ENCODE results near the gene SLC51A. TPM values are rescaled to one million over a fixed set of nuclear protein-coding genes. Genes with fewer than 3 reads are reported as not detected.

SLC51A gene
- total and polyA plus RNA-seq, 2 donors (not counting 1 experiment from before 2014, with no cell fraction given) = not detected

DNA sequence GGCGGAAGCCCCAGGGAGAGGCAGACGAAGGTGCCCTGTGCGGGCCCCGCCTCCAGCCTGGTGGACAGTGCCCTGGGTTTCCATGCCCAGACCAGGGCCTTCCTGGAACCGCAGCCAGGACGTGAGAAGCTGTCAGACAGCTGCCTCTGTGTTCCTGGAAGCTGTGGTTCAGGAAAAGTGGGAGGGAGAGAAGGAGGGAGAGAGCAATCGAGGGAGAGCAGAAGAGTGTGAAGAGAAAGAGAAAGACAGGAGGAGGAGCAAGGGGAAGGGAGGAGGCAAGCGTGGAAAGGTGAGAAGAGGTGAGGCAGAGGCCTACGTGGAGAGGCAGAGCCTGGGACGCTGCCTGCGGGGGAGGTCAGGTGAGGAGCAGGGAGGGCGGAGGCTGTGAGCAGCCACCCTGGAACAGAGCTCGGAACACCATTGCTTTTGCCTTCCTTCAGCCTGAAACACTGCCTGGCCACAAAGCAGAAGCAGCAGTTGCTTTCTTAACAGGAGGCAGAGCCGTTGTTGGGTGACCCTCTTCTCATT is 23.7 kb upstream of the SLC51A start:
- no peak overlapping the region for H3K9ac ChIP-seq (ENCODE audit: insufficient read depth, low read length)
- no peak for TF ChIP-seq EZH2 (IDR thresholded peaks at IDR 0.05; ENCODE audit: low read length, missing control alignments)
- TF ChIP-seq, protein P1, sequence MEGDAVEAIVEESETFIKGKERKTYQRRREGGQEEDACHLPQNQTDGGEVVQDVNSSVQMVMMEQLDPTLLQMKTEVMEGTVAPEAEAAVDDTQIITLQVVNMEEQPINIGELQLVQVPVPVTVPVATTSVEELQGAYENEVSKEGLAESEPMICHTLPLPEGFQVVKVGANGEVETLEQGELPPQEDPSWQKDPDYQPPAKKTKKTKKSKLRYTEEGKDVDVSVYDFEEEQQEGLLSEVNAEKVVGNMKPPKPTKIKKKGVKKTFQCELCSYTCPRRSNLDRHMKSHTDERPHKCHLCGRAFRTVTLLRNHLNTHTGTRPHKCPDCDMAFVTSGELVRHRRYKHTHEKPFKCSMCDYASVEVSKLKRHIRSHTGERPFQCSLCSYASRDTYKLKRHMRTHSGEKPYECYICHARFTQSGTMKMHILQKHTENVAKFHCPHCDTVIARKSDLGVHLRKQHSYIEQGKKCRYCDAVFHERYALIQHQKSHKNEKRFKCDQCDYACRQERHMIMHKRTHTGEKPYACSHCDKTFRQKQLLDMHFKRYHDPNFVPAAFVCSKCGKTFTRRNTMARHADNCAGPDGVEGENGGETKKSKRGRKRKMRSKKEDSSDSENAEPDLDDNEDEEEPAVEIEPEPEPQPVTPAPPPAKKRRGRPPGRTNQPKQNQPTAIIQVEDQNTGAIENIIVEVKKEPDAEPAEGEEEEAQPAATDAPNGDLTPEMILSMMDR (conservative IDR thresholded peaks at IDR 0.05 in 1 of 2, IDR thresholded peaks at IDR 0.05 in 1 of 2; ENCODE audit: low read depth in 1 of 2, low read length in 2 of 2) = no peak
- no peaks in the 10 kb centered on the region for H3K9me3 ChIP-seq (ENCODE audit: control insufficient read depth, insufficient read depth, low read depth, low read length)
- H3K36me3 ChIP-seq (ENCODE audit: control insufficient read depth, insufficient read depth, low read length) = no peaks in the 10 kb centered on the region
- H4K20me1 ChIP-seq (ENCODE audit: control insufficient read depth, extremely low read depth, insufficient read depth, low read length) = no peaks in the 10 kb centered on the region
- no peaks in the 10 kb centered on the region for H3K27me3 ChIP-seq (ENCODE audit: control insufficient read depth, insufficient read depth, low read length)
- H3K79me2 ChIP-seq (ENCODE audit: control insufficient read depth, insufficient read depth, low read length) = no peaks in the 10 kb centered on the region
- no peak overlapping the region for H3K4me2 ChIP-seq (ENCODE audit: extremely low read depth, insufficient read depth, low read length)
- no peaks in the 10 kb centered on the region for H3K4me1 ChIP-seq (ENCODE audit: control insufficient read depth, extremely low read depth, insufficient read depth, low read length)
- no peak overlapping the region for H3K27ac ChIP-seq (ENCODE audit: insufficient read depth, low read length)
- H2AFZ ChIP-seq (ENCODE audit: low read length) = no peak overlapping the region
- DNase-seq (ENCODE audit: low read depth in 2 of 2) = no peak
- H3K4me3 ChIP-seq (replicated peaks in 1 of 4; ENCODE audit: control extremely low read depth in 1 of 4, insufficient read depth in 1 of 4, low read depth in 3 of 4, low read length in 4 of 4) = no peak overlapping the region

DNA sequence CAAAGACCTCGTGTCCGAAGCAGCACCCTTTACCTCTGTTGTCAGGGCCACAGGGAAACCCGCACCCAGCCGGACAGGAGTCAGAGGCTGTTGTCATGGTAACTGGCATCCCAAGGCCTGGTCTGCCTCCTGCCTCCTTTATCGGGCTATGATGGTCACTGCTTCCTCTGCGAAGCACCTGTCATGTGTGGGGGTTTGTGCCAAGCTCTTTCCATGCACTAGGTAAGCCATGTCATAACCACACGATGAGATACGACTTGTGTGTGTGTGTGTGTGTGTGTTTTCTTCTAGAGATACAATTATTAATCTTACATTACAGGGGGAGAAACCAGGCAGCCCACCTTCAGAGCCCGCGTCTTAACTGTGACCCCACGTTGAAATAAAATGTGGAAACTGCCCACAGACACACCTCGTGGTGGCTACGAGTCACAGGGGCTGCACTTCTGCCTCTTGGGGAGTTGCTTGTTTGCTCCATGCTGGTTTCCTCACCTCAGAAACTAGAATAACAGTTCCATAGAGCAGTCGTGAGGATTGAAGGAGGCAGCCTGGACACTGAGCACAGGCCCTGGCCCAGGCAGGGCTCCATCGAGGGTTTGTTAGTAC is 23.1 kb upstream of the SLC51A start:
- Histone ChIP-seq H3K4me1 (ENCODE audit: control insufficient read depth, extremely low read depth, insufficient read depth, low read length) (no peaks in the 10 kb centered on the region), H3K27me3 (ENCODE audit: control insufficient read depth, insufficient read depth, low read length) (no peaks in the 10 kb centered on the region), H3K4me2 (ENCODE audit: extremely low read depth, insufficient read depth, low read length) (no peak overlapping the region), H3K79me2 (ENCODE audit: control insufficient read depth, insufficient read depth, low read length) (no peaks in the 10 kb centered on the region), H3K9ac (ENCODE audit: insufficient read depth, low read length) (no peak overlapping the region), H3K36me3 (ENCODE audit: control insufficient read depth, insufficient read depth, low read length) (no peaks in the 10 kb centered on the region), H2AFZ (ENCODE audit: low read length) (no peak overlapping the region), H3K4me3 (replicated peaks in 1 of 4; ENCODE audit: control extremely low read depth in 1 of 4, insufficient read depth in 1 of 4, low read depth in 3 of 4, low read length in 4 of 4) (no peak overlapping the region), H3K9me3 (ENCODE audit: control insufficient read depth, insufficient read depth, low read depth, low read length) (no peaks in the 10 kb centered on the region), H3K27ac (ENCODE audit: insufficient read depth, low read length) (no peak overlapping the region), H4K20me1 (ENCODE audit: control insufficient read depth, extremely low read depth, insufficient read depth, low read length) (no peaks in the 10 kb centered on the region)
- TF ChIP-seq, protein P1 (conservative IDR thresholded peaks at IDR 0.05 in 1 of 2, IDR thresholded peaks at IDR 0.05 in 1 of 2; ENCODE audit: low read depth in 1 of 2, low read length in 2 of 2) = no peak
- TF ChIP-seq EZH2 (IDR thresholded peaks at IDR 0.05; ENCODE audit: low read length, missing control alignments) = no peak
- no peak for DNase-seq (ENCODE audit: low read depth in 2 of 2)

DNA sequence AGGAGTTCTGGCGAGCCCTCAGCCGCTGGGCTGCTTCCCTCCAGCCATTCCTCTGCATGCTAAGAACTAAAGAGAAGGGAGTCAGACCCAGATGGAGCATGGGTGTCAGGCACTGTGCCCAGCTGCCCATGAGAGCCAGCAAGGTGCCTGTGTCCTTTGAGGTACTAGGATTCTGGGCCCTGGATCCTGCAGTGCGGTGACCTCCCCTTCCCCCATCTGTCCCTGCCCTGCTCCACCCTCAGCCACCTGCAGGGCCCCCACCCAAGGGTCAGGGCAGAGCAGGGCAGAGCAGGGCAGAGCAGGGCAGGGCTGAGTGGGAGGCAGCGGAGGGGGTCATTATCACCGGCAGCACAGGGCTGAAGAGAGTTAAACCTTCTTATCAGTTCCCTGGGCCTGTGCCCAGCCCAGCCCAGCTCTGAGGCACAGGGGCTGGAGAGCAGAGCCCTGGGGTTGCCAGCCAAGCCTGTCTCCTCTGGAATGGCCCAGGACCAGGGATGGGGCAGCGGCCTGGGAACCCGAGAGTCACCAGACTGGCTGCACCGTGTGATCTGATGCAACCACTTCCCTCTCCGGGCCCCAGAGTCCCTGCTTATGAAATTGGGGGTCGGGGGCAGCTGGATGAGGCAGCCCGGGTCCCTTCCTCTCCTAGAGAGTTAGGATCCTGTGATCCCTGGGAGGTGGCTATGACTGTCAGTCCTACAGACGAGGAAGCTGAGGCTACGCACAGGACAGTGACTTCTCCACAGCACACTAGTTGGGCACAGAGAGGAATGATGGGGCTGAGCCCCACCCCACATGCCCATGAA is 22.4 kb upstream of the SLC51A start:
- Histone ChIP-seq H3K27ac (ENCODE audit: insufficient read depth, low read length) (no peak overlapping the region), H2AFZ (ENCODE audit: low read length) (no peak overlapping the region), H3K27me3 (ENCODE audit: control insufficient read depth, insufficient read depth, low read length) (no peaks in the 10 kb centered on the region), H3K4me3 (replicated peaks in 1 of 4; ENCODE audit: control extremely low read depth in 1 of 4, insufficient read depth in 1 of 4, low read depth in 3 of 4, low read length in 4 of 4) (no peak overlapping the region), H3K79me2 (ENCODE audit: control insufficient read depth, insufficient read depth, low read length) (no peaks in the 10 kb centered on the region), H3K4me1 (ENCODE audit: control insufficient read depth, extremely low read depth, insufficient read depth, low read length) (no peaks in the 10 kb centered on the region), H3K36me3 (ENCODE audit: control insufficient read depth, insufficient read depth, low read length) (no peaks in the 10 kb centered on the region), H4K20me1 (ENCODE audit: control insufficient read depth, extremely low read depth, insufficient read depth, low read length) (no peaks in the 10 kb centered on the region), H3K9ac (ENCODE audit: insufficient read depth, low read length) (no peak overlapping the region), H3K9me3 (ENCODE audit: control insufficient read depth, insufficient read depth, low read depth, low read length) (no peaks in the 10 kb centered on the region), H3K4me2 (ENCODE audit: extremely low read depth, insufficient read depth, low read length) (no peak overlapping the region)
- DNase-seq (ENCODE audit: low read depth in 2 of 2) = no peak
- TF ChIP-seq, protein P1 (conservative IDR thresholded peaks at IDR 0.05 in 1 of 2, IDR thresholded peaks at IDR 0.05 in 1 of 2; ENCODE audit: low read depth in 1 of 2, low read length in 2 of 2) = no peak
- TF ChIP-seq EZH2 (IDR thresholded peaks at IDR 0.05; ENCODE audit: low read length, missing control alignments) = no peak
